Neuronal stem cell (in vitro differentiated cells): Measurements from ENCODE around the gene ERFL.

Experiments
- DNase-seq: peaks from one replicate; pipeline ENCODE4 v3.0.0-alpha.2; 2013; ENCODE audit warnings: low spot score
- H2AFZ ChIP-seq: one replicate; pipeline ENCODE4 v1.6.1; 2013; ENCODE audit warnings: mild to moderate bottlenecking, low read length, inconsistent platforms
- H2AK5ac ChIP-seq: 2 replicates; pipeline ENCODE4 v1.6.1; 2013; ENCODE audit warnings: low read depth, mild to moderate bottlenecking, inconsistent platforms, low read length, moderate library complexity, mixed read lengths
- H2BK120ac ChIP-seq: 2 replicates; pipeline ENCODE4 v1.6.1; 2013; ENCODE audit warnings: low read depth, mild to moderate bottlenecking, inconsistent platforms, low read length, moderate library complexity, mixed read lengths
- H2BK12ac ChIP-seq: one replicate; pipeline ENCODE4 v1.6.1; 2013; ENCODE audit warnings: low read length, inconsistent platforms
- H2BK15ac ChIP-seq: 2 replicates; pipeline ENCODE4 v1.6.1; 2013; ENCODE audit warnings: mild to moderate bottlenecking, low read length, inconsistent platforms, mixed read lengths
- H2BK5ac ChIP-seq: one replicate; pipeline ENCODE4 v1.6.1; 2013; ENCODE audit warnings: inconsistent platforms, mild to moderate bottlenecking, low read length, moderate library complexity
- H3K14ac ChIP-seq: one replicate; pipeline ENCODE4 v1.6.1; 2013; ENCODE audit warnings: low read length, inconsistent platforms
- H3K18ac ChIP-seq: 2 replicates; pipeline ENCODE4 v1.6.1; 2013; ENCODE audit warnings: low read length, inconsistent platforms
- H3K23ac ChIP-seq: 2 replicates; pipeline ENCODE4 v1.6.1; 2013; ENCODE audit warnings: low read depth, mild to moderate bottlenecking, mixed read lengths, low read length, inconsistent platforms; ENCODE audit not compliant: poor library complexity
- H3K27ac ChIP-seq: replicated peaks from 3 replicates; pipeline ENCODE4 v1.5.1; 2013; ENCODE audit warnings: low read length, inconsistent platforms
- H3K27me3 ChIP-seq, 3 experiments: 2 replicates each; pipeline ENCODE4 v1.6.1; 2013; ENCODE audit warnings: low read length in 3 of 3, mild to moderate bottlenecking in 2 of 3, inconsistent platforms in 1 of 3, low read depth in 1 of 3, mixed read lengths in 1 of 3, moderate library complexity in 1 of 3; ENCODE audit not compliant: control insufficient read depth in 3 of 3, insufficient read depth in 3 of 3
- H3K36me3 ChIP-seq, 2 donors: replicated peaks in 1 of 2; 2 replicates each; pipeline ENCODE4 v1.6.1; 2013; ENCODE audit warnings: low read length in 2 of 2; ENCODE audit not compliant: control insufficient read depth in 2 of 2, insufficient read depth in 2 of 2
- H3K4ac ChIP-seq: 2 replicates; pipeline ENCODE4 v1.6.1; 2013; ENCODE audit warnings: inconsistent platforms, mild to moderate bottlenecking, low read length, moderate library complexity
- H3K4me1 ChIP-seq, 2 donors: 1 replicate in 1 of 2; 2 replicates in 1 of 2; pipeline ENCODE4 v1.6.1; 2013; ENCODE audit warnings: low read length in 2 of 2, low read depth in 1 of 2; ENCODE audit not compliant: control insufficient read depth in 2 of 2, insufficient read depth in 1 of 2
- H3K4me2 ChIP-seq: one replicate; pipeline ENCODE4 v1.6.1; 2013; ENCODE audit warnings: mild to moderate bottlenecking, low read length, inconsistent platforms; ENCODE audit not compliant: insufficient read depth, poor library complexity, severe bottlenecking
- H3K4me3 ChIP-seq, 2 donors: 2 replicates each; pipeline ENCODE4 v1.5.1; 2013; ENCODE audit warnings: low read length in 2 of 2, mild to moderate bottlenecking in 2 of 2, inconsistent platforms in 1 of 2, moderate library complexity in 1 of 2
- H3K79me1 ChIP-seq: one replicate; pipeline ENCODE4 v1.6.1; 2013; ENCODE audit warnings: low read depth, mild to moderate bottlenecking, inconsistent platforms, low read length, moderate library complexity
- H3K9ac ChIP-seq: one replicate; pipeline ENCODE4 v1.6.1; 2013; ENCODE audit warnings: mild to moderate bottlenecking, low read depth, low read length, inconsistent platforms; ENCODE audit not compliant: poor library complexity
- H3K9me3 ChIP-seq, 2 donors: replicated peaks in 1 of 2; 2 replicates each; pipeline versions ENCODE3 to v1.6.1; 2013; ENCODE audit warnings: low read length in 2 of 2, mild to moderate bottlenecking in 2 of 2, inconsistent platforms in 1 of 2, low read depth in 1 of 2, mixed read lengths in 1 of 2, moderate library complexity in 1 of 2; ENCODE audit not compliant: control insufficient read depth in 2 of 2, insufficient read depth in 1 of 2
- H4K8ac ChIP-seq: one replicate; pipeline ENCODE4 v1.6.1; 2013; ENCODE audit warnings: low read depth, mild to moderate bottlenecking, inconsistent platforms, low read length, moderate library complexity
- H4K91ac ChIP-seq: one replicate; pipeline ENCODE4 v1.6.1; 2013; ENCODE audit warnings: low read length, low read depth, mild to moderate bottlenecking, inconsistent platforms; ENCODE audit not compliant: poor library complexity
- WGBS, 2 donors: extraction: QIAGEN DNeasy Blood & Tissue Kit; methylation state at CpG; one replicate each; pipeline ENCODE4 v1.1.7; 2013; ENCODE audit warnings: missing lambda C conversion rate in 2 of 2, mixed read lengths in 1 of 2; ENCODE audit not compliant: insufficient read length in 2 of 2, insufficient replicate concordance in 1 of 2; ENCODE audit errors: extremely low coverage in 2 of 2; 5-methylcytosine and 5-hydroxymethylcytosine counted together

Gene ERFL

DNA sequence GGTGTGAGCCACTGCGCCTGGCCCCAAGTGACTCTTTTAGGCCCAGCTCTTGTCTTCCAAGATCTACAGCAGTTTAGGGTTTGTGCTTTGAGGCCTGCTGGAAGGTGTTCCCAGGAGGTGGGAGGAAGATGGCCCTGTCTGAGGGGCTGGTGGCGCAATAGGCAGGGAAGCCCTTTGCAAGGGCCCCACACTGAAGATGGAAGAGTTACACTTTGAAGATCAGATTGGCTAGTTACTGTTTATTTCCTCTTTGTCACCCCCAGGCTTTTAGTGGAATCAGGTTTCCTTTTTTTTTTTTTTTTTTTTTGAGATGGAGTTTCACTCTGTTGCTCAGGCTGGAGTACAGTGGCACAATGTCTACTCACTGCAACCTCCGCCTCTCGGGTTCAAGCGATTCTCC, 32.7 kb upstream of the ERFL start:
- Histone ChIP-seq H3K36me3 (peaks cover 0 to 7% of the 10 kb centered on the region in 2 donors), H3K14ac (no peak overlapping the region), H3K18ac (no peak overlapping the region), H2BK15ac (no peak overlapping the region), H4K91ac (no peak overlapping the region), H3K4me2 (no peak overlapping the region), H2BK5ac (no peak overlapping the region), H3K4ac (no peak overlapping the region), H3K4me1 (peaks cover 6 to 7% of the 10 kb centered on the region in 2 donors), H3K9me3 (no peaks in the 10 kb centered on the region), H2AK5ac (no peak overlapping the region), H3K23ac (no peak overlapping the region), H2BK120ac (no peak overlapping the region), H2BK12ac (no peak overlapping the region), H3K27ac (no peak overlapping the region), H4K8ac (no peak overlapping the region), H3K9ac (no peak overlapping the region), H3K4me3 (no peak overlapping the region), H3K79me1 (peaks cover 7% of the 10 kb centered on the region), H3K27me3 (no peaks in the 10 kb centered on the region), H2AFZ (no peak overlapping the region)
- WGBS, 2 donors: no CpG with 5 or more reads among the region's 5 CpGs
- no peak for DNase-seq

DNA sequence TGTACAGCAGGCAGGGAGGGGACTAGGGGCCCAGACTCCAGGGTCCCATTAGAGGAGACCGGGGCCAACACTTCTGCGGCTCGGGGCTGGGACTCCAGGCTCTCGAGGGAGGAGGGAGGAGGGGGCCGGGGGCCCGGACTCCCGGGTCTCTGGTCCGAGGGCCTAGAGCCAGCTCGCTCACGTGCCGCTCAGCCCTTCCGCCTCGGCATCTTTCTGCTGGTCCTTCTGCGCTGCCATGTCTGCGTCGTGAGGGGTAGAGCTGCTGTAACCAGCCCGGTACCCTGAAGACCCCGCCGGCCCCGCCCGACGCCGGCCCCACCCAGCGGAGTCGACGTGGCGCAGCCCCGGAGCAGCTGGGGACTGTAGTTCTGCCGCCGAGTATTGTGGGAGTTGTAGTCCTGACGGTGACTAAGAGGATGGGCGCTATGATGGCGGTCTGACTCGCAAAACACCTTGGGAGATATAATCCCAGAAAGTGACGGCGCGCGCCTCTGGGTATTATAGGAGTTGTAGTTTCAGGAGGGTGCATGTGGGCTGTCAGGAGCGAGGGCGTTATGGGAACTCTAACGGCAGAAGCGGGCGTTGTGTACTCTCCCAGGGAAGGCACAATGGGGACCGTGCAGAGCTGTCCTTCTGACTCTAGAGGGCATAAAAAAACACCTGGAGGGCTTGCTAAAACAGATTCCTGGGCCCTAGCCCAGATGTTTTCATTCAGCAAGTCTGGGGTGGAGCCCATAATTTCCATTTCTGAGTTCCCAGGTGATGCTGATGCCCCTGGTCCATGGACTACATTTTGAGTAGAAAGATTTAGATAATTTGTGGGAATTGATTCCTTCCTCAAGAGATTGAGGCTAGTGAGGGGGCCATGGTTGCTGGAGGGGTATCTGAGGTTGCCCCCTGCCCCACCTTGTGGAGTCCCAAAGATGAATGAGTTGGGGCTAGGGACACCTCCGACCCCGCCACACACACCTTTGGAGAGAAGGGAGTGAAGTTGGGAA, 31.1 kb upstream of the ERFL start, which contains the start of gene RABAC1:
RABAC1 (minus strand) TSS at position 266 of the 998 bp plus-strand sequence; CDS start at position 237, 29 bp downstream.
- Histone ChIP-seq H2BK120ac (no peak within 1 kb of the TSS), H2BK15ac (no peak within 1 kb of the TSS), H3K9me3 (no peaks in the 10 kb centered on the region), H3K4me1 (peaks cover 6 to 7% of the 10 kb centered on the region in 2 donors), H3K36me3 (peaks cover 0 to 8% of the 10 kb centered on the region in 2 donors), H3K79me1 (peaks cover 7% of the 10 kb centered on the region), H3K9ac (peak within 1 kb of the TSS; percentile 98), H2BK5ac (no peak within 1 kb of the TSS), H3K4me3 (peak within 1 kb of the TSS; percentile 73 to 91), H4K91ac (no peak within 1 kb of the TSS), H2AK5ac (peak within 1 kb of the TSS; percentile 88), H3K23ac (peak within 1 kb of the TSS; percentile 95), H3K4me2 (peak within 1 kb of the TSS; percentile 95), H3K18ac (peak within 1 kb of the TSS; percentile 90), H4K8ac (no peak within 1 kb of the TSS), H2BK12ac (no peak within 1 kb of the TSS), H3K14ac (no peak within 1 kb of the TSS), H3K27ac (peak within 1 kb of the TSS; percentile 49), H3K4ac (no peak within 1 kb of the TSS), H2AFZ (peak within 1 kb of the TSS; percentile 94), H3K27me3 (no peaks in the 10 kb centered on the region)
- peak; percentile 90 for DNase-seq
- WGBS, 2 donors: no CpG with 5 or more reads among the region's 46 CpGs

DNA sequence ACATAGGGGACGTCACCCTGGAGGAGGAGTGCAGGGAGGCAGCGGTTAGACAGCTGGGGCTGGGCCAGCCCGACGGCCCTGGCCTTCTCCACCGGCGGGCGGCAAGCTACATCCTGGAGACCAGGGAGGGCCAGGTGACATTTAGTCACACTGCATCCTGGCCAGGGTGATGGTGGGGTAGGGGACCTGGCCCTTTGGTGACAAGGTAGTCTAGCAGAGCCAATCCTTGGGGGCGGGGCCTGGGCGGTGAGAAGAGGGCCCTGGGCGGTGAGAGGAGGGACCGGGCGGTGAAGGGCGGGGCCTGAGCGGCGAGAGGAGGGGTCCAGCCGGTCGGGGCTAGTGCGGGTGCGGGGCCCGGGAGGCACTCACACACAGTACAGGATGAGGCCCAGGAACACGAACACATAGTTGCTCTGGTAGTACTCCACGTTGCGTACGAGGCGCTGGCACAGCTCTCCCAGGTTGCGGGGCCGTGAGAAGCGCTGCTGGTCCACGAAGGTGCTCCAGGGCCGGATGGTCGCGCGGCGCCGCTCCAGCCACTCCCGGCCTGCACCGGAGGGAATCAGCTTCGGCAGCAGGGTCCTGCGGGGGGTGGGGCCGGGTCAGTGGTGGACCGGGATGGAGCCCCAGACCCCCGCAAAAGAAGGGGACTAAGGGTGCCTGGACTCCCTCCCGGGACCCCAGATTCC, 30.3 kb upstream of the ERFL start:
- DNase-seq: peak; percentile 71
- Histone ChIP-seq H2BK5ac (no peak overlapping the region), H3K79me1 (peaks cover 7% of the 10 kb centered on the region), H3K4me1 (peaks cover 6 to 7% of the 10 kb centered on the region in 2 donors), H4K91ac (no peak overlapping the region), H3K27me3 (no peaks in the 10 kb centered on the region), H3K27ac (peak overlapping the region; percentile 49), H2AFZ (peak overlapping the region; percentile 94), H3K9ac (peak overlapping the region; percentile 98), H3K9me3 (no peaks in the 10 kb centered on the region), H3K4me2 (peak overlapping the region; percentile 95), H3K36me3 (peaks cover 0 to 8% of the 10 kb centered on the region in 2 donors), H3K4ac (no peak overlapping the region), H3K18ac (peak overlapping the region; percentile 78), H3K4me3 (peak overlapping the region; percentile 73 to 91), H3K14ac (no peak overlapping the region), H2AK5ac (peak overlapping the region; percentile 88), H2BK15ac (no peak overlapping the region), H2BK12ac (no peak overlapping the region), H4K8ac (no peak overlapping the region), H3K23ac (peak overlapping the region; percentile 95), H2BK120ac (no peak overlapping the region)
- WGBS, 2 donors: no CpG with 5 or more reads among the region's 43 CpGs
